Measurements from ENCODE around the gene PSMC2. TPM values are rescaled to one million over a fixed set of nuclear protein-coding genes. Genes with fewer than 3 reads are reported as not detected.

The PSMC2 gene
- total RNA-seq, 1 donor from 2014 or later: 93.5 TPM

DNA sequence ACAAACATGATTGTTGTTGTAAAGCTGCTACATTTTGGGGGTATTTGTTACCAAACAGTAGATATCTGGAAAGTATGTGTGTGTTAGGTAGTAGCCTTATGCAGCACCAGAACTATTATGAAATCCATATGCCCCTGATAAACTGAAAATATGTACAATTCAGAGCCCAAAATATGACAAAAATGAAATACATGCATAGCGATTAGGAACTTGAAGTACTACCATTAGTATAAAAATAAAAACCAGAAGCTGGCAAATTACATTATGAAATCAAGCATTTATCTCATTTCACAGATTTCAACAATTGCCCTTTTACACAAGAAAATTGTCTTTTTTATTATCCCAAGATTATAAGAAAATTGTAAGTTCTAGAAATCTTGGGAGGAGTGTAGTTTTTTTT, 64.7 kb downstream of the PSMC2 start:
- H3K36me3 Mint-ChIP-seq (ENCODE audit: insufficient read depth): no peaks in the 10 kb centered on the region
- no peaks in the 10 kb centered on the region for H3K4me1 Mint-ChIP-seq (ENCODE audit: low read depth)
- H3K4me3 Mint-ChIP-seq (ENCODE audit: low read depth): no peak overlapping the region
- H3K27ac Mint-ChIP-seq: no peak overlapping the region
- H3K27me3 Mint-ChIP-seq: peaks cover 15% of the 10 kb centered on the region
- TF ChIP-seq, protein P1, sequence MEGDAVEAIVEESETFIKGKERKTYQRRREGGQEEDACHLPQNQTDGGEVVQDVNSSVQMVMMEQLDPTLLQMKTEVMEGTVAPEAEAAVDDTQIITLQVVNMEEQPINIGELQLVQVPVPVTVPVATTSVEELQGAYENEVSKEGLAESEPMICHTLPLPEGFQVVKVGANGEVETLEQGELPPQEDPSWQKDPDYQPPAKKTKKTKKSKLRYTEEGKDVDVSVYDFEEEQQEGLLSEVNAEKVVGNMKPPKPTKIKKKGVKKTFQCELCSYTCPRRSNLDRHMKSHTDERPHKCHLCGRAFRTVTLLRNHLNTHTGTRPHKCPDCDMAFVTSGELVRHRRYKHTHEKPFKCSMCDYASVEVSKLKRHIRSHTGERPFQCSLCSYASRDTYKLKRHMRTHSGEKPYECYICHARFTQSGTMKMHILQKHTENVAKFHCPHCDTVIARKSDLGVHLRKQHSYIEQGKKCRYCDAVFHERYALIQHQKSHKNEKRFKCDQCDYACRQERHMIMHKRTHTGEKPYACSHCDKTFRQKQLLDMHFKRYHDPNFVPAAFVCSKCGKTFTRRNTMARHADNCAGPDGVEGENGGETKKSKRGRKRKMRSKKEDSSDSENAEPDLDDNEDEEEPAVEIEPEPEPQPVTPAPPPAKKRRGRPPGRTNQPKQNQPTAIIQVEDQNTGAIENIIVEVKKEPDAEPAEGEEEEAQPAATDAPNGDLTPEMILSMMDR (IDR thresholded peaks at IDR 0.05; ENCODE audit: unreplicated experiment): no peak
- H3K9me3 Mint-ChIP-seq (ENCODE audit: low read depth): no peaks in the 10 kb centered on the region
- DNase-seq (ENCODE audit: low spot score, unreplicated experiment): no peak

DNA sequence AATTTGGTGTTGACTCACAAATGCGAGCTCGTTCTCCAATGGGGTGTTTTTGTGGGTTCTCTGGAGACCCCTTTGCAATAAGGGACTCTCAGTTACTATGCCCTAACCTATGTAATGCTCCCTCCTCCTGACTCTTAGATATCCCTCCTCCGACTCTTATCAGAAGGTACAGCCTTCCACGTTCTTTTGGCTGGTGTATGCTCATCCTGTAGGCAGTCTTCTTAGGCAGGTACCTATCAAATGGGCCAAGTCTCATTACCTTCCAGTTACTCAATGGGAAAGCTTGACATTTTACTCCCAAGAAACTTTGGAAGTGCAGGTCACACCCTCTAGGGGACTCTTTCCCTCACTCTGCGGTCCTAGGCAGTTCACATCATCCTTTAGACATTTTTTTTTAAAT, 66.0 kb downstream of the PSMC2 start:
- H3K36me3 Mint-ChIP-seq (ENCODE audit: insufficient read depth): no peaks in the 10 kb centered on the region
- H3K4me3 Mint-ChIP-seq (ENCODE audit: low read depth): no peak overlapping the region
- H3K27ac Mint-ChIP-seq: no peak overlapping the region
- no peaks in the 10 kb centered on the region for H3K4me1 Mint-ChIP-seq (ENCODE audit: low read depth)
- H3K27me3 Mint-ChIP-seq: peaks cover 15% of the 10 kb centered on the region
- no peaks in the 10 kb centered on the region for H3K9me3 Mint-ChIP-seq (ENCODE audit: low read depth)
- TF ChIP-seq, protein P1 (IDR thresholded peaks at IDR 0.05; ENCODE audit: unreplicated experiment): no peak
- no peak for DNase-seq (ENCODE audit: low spot score, unreplicated experiment)

DNA sequence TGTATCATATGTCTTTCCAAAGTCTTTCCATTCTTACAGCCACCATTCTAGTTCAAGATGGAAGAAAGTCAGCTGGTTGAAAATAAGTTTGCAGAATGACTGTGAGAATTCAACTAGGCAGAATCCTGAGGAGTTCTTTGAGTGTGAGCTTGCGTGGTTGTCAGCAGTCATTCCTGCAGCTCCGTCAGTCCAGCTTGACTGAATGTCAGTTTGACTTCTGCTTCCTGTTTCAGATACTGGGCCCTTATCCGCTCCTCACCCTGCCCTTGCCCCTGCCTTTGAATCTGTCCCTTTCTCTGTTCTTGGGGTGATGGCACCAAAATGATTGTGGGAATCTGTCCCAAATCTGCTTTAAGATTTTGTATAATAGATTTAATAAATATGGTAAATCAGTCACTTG, 70.8 kb downstream of the PSMC2 start:
- Mint-ChIP-seq H3K27ac (no peak overlapping the region), H3K9me3 (ENCODE audit: low read depth) (no peaks in the 10 kb centered on the region), H3K36me3 (ENCODE audit: insufficient read depth) (no peaks in the 10 kb centered on the region), H3K27me3 (peaks cover 8% of the 10 kb centered on the region), H3K4me1 (ENCODE audit: low read depth) (no peaks in the 10 kb centered on the region), H3K4me3 (ENCODE audit: low read depth) (no peak overlapping the region)
- DNase-seq (ENCODE audit: low spot score, unreplicated experiment): no peak
- TF ChIP-seq, protein P1 (IDR thresholded peaks at IDR 0.05; ENCODE audit: unreplicated experiment): no peak

Other genes starting within 250 kb of the PSMC2 start
- 17.4 and 18.2 TPM in 2 replicates for gene NAPEPLD, start 198.5 kb upstream of the PSMC2 start, total RNA-seq
- gene PMPCB, start 50.2 kb upstream of the PSMC2 start, total RNA-seq: 78.1 and 81.1 TPM in 2 replicates
- gene DNAJC2, start 2.9 kb upstream of the PSMC2 start, total RNA-seq: 32.8 and 34.1 TPM in 2 replicates
- gene SLC26A5, start 98.6 kb downstream of the PSMC2 start, total RNA-seq: 0.17 TPM in 1 of 2 replicates, not detected in the other